Dendritic cell treated with granulocyte-macrophage colony-stimulating factor and Interleukin-4, amounts not matched to agents 40 ng/mL and 50 ng/mL, for 4 days (primary cell): ENCODE measurements around the gene GJB6.
"Not testable (repeated sequence)": the region's sequence is repeated elsewhere in the genome, so short reads cannot be mapped to it uniquely, and the experiment has no call there.

ENCODE experiments used
- H3K27ac Mint-ChIP-seq: one replicate; pipeline ENCODE4 v1.8.0; 2022; ENCODE audit warnings: mild to moderate bottlenecking, mixed read lengths
- H3K27me3 Mint-ChIP-seq: one replicate; pipeline ENCODE4 v1.8.0; 2022; ENCODE audit warnings: mild to moderate bottlenecking, mixed read lengths
- H3K36me3 Mint-ChIP-seq: one replicate; pipeline ENCODE4 v1.8.0; 2022; ENCODE audit warnings: low read depth, mixed read lengths
- H3K4me1 Mint-ChIP-seq: one replicate; pipeline ENCODE4 v1.8.0; 2022; ENCODE audit warnings: low read depth, mixed read lengths
- H3K4me3 Mint-ChIP-seq: one replicate; pipeline ENCODE4 v1.8.0; 2022; ENCODE audit warnings: mild to moderate bottlenecking, moderate library complexity, mixed read lengths
- H3K9me3 Mint-ChIP-seq: one replicate; pipeline ENCODE4 v1.8.0; 2022; ENCODE audit warnings: mixed read lengths
- intact Hi-C: fragments of 100-400 bp; cut with micrococcal nuclease; formaldehyde crosslinking; loops from one replicate; pipeline ENCODE4 v1.15.0; 2022

GJB6 gene

DNA sequence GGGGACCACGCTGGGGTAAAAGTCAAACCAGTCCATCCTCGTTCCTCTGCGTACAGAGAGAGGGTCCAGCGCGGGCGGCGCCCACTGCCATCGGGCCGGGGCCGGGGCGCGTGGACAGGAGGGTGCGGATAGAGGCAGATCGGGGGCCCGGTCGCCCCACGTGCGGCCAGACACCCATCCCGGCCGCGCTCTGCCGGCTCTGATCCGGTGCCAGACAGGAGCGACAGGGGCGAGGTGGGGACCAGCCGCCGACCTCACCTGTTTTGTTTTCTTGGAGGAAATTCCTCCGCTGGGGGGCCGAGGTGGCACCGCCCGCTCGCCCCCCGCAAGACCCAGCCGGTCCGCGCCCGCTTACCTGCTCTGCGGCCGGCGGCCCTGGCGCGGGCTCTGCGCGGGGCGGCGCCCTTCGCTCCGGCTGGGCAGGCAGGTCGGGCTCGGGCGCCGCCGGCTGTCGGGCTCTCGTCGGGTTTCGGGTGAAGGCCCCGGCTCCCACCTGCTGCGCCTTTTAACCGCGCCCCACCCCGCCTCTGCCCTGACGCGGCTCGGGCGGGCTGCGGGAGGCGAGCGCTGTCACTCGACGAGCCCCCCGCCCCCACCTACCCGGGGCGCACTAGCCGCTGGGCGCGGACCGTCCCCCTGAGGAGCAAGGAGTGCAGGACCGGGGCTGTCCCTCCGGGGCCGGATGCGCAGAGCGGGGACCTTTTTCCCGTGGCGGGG, at the start of gene GJB6:
TSS of gene GJB6 (minus strand) at position 481 of the 717 bp plus-strand sequence. CDS start 8,839 bp downstream, outside the sequence.
- no peaks in the 10 kb centered on the region for H3K9me3 Mint-ChIP-seq
- peak within 1 kb of the TSS; percentile 49 for H3K4me3 Mint-ChIP-seq
- H3K27ac Mint-ChIP-seq: no peak within 1 kb of the TSS
- no peaks in the 10 kb centered on the region for H3K36me3 Mint-ChIP-seq
- peaks cover 53% of the 10 kb centered on the region for H3K27me3 Mint-ChIP-seq
- peaks cover 10% of the 10 kb centered on the region for H3K4me1 Mint-ChIP-seq
- intact Hi-C loops: no loop called here

DNA sequence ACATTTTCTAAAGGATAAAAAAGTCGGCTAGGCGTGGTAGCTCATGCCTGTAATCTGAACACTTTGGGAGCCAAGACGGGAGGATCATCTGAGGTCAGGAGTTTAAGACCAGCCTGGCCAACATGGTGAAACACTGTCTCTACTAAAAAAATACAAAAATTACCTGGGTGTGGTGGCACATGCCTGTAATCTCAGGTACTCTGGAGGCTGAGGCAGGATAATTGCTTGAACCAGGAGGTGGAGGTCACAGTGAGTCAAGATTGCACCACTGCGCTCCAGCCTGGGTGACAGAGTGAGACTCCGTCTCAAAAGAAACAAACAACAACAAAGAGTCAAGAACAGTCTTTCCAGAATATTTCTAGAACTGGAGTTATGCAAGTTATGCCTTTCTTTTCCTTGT, 44.8 kb upstream of the GJB6 start:
- H3K4me3 Mint-ChIP-seq, H3K9me3 Mint-ChIP-seq, intact Hi-C loops: not testable (repeated sequence)

DNA sequence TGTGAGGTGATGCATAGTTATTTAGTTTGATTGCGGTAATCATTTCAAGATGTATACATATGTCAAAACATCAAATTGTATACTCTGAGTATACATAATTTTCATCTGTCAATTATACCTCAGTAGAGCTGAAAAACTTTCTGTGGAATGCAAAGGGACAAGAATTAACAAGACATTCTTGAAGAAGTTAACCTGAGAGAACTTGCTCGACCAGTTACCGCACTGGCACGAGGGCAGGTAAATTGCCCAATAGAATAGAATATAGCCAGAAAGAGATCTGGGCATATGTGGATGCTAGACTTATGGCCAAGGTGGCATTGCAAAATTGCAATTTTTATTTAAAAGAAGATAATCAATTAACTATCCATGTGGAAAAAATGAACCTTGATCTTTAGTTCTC, 42.3 kb upstream of the GJB6 start:
- Mint-ChIP-seq H3K36me3 (no peaks in the 10 kb centered on the region), H3K4me3 (no peak overlapping the region), H3K27ac (no peak overlapping the region), H3K9me3 (no peaks in the 10 kb centered on the region), H3K27me3 (peaks cover 16% of the 10 kb centered on the region), H3K4me1 (no peaks in the 10 kb centered on the region)
- intact Hi-C loops: no loop called here

More for the DNA sequence above, 44.8 kb upstream of the GJB6 start:
- not testable (repeated sequence) for H3K4me1 Mint-ChIP-seq, H3K27ac Mint-ChIP-seq, H3K36me3 Mint-ChIP-seq
- peaks cover 13% of the 10 kb centered on the region for H3K27me3 Mint-ChIP-seq

DNA sequence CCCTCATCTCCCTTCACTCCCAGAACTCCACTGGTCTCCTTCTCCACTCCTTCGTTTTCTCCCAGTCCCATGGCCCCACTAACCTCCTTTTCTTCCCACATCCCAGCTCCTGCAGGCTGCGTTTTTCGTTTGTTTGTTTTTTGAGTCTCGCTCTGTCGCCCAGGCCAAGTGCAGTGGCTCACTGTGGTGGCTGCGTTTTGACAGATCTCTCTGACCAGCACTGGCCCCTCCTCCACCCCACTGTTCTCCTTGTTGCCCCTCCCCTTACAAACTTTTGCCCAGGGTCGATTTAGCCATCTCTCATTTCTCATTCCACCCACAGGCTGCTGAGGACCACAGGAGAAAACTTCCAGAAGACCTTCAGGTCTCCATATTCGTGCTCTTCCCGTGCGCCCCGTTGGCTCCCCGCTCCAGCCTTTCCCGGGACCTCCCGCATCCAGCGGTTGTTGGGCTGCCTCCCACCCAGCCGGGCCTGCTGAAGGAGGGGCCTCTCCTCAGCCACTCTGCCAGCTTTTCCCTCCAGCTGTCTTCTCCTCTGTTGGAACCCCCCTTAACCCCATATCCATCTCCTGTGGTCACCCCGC, 40.6 kb upstream of the GJB6 start:
- intact Hi-C loops: no loop called here
- Mint-ChIP-seq H3K9me3 (no peaks in the 10 kb centered on the region), H3K4me3 (no peak overlapping the region)

DNA sequence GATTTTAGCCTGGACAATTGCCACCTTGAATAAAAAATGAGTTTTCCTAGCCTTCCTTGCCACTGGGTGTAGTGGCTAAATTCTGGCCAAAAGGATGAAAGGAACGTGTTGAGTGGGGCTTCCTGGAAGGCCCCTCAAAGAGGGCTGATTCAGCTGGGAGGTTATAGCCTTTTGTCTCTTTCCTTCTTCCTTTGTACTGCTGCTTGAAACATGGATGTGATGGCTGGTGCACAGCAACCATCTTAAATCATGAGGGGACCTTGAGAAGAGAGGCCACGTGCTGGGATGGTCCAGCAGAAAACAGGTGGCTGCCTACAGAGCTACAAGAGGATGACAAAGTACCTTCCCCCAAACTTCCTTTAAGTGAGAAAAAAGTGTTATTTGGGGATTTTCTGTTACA, 40.0 kb upstream of the GJB6 start:
- intact Hi-C loops: no loop called here
- Mint-ChIP-seq H3K27me3 (peaks cover 16% of the 10 kb centered on the region), H3K4me3 (no peak overlapping the region), H3K4me1 (no peaks in the 10 kb centered on the region), H3K36me3 (no peaks in the 10 kb centered on the region), H3K9me3 (no peaks in the 10 kb centered on the region), H3K27ac (no peak overlapping the region)

More for the DNA sequence above, 40.6 kb upstream of the GJB6 start:
- Mint-ChIP-seq H3K27me3 (peaks cover 16% of the 10 kb centered on the region), H3K27ac (no peak overlapping the region), H3K4me1 (no peaks in the 10 kb centered on the region), H3K36me3 (no peaks in the 10 kb centered on the region)

DNA sequence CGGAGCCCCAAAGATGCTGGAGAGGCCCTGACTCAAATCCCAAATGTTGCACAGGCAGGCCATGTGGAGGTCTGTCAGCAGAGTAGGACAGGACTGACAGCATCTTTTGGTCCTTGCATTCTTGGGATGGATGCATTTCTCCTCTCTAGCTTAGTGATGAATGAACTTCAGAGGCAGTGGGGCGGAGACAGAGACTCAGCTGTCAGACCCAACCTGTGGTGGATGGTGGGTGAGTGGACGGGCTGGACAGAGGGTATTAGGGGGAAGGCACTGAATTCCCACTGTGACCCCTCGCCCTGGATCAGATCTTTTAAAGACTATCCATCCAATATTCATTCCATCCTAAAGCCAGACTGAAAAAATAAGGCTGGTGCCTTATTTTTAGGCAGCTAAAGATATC, 39.3 kb upstream of the GJB6 start:
- Mint-ChIP-seq H3K27me3 (peaks cover 16% of the 10 kb centered on the region), H3K4me1 (no peaks in the 10 kb centered on the region), H3K9me3 (no peaks in the 10 kb centered on the region), H3K4me3 (no peak overlapping the region), H3K27ac (no peak overlapping the region), H3K36me3 (no peaks in the 10 kb centered on the region)
- intact Hi-C loops: no loop called here

DNA sequence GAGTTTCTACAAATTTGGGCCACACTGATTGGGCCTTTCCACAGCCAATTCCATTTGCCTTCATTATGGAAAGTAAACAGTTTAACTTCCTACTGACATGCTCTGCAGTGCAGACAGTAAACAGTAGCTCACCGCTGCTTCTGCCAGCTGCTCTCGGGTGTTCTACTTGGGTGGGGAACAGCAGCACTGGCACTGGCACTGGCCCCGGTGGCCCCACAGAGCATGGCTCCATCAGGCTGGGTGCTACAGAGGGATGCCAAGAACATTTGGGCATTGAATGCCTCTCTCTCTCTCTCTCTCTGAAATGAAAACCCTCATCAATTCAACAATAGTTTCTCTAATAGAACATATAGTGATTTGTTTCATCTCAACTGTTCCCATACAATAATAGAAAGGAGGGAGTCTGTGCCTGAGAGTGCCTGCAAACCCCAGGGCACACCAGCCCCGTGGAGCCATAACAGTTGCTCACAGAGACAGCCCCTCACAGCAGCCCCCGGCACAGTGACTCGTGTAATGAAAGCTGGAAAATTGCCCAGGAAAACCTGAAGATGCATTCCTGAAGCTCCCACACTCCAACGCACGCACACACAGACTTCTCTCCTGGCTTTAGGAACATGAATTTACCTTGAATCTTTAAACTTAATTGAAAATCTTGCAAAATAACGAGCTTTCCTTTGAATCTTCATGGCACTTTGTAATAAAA, 38.2 kb upstream of the GJB6 start:
- intact Hi-C loops: no loop called here
- Mint-ChIP-seq H3K4me1 (no peaks in the 10 kb centered on the region), H3K27me3 (peaks cover 16% of the 10 kb centered on the region), H3K4me3 (no peak overlapping the region), H3K27ac (no peak overlapping the region), H3K36me3 (no peaks in the 10 kb centered on the region), H3K9me3 (no peaks in the 10 kb centered on the region)

DNA sequence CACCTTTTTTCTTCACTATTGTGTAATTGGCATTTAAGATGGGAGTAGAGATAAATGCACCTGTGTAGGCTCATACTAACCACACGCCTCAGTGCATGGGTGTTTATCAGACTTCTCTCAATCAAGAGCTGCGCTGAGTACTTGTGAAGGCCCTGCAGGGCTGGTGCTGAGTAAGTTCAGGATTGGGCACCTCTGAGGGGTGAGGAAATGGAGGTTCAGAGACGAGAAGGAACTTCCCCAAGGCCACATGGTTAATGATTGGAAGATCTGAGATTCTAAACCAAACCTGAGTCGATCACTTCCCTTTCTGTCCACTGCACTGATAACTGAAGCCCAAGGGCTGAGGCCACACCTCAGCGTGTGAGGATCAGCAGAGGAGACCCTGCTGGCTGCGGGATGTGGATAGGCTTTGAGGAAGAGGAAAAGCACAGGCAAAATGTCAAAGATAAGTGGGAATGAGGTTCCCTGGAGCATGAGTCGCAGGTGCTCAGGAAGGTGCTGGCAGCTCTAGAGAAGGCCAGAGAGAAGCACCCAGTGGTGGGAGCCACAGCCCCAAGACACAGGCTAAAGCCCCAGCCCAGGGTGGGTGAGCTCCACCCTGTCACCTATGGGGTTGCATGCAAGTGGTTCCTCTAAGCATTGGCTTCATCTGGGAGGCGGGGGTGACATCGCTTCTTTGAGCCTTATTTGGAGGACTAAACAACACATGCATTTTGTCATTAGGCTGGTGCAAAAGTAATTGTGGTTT, 32.3 kb upstream of the GJB6 start:
- Mint-ChIP-seq H3K27me3 (peaks cover 2% of the 10 kb centered on the region), H3K36me3 (no peaks in the 10 kb centered on the region), H3K4me1 (no peaks in the 10 kb centered on the region), H3K4me3 (no peak overlapping the region), H3K27ac (no peak overlapping the region), H3K9me3 (no peaks in the 10 kb centered on the region)
- intact Hi-C loops: no loop called here

DNA sequence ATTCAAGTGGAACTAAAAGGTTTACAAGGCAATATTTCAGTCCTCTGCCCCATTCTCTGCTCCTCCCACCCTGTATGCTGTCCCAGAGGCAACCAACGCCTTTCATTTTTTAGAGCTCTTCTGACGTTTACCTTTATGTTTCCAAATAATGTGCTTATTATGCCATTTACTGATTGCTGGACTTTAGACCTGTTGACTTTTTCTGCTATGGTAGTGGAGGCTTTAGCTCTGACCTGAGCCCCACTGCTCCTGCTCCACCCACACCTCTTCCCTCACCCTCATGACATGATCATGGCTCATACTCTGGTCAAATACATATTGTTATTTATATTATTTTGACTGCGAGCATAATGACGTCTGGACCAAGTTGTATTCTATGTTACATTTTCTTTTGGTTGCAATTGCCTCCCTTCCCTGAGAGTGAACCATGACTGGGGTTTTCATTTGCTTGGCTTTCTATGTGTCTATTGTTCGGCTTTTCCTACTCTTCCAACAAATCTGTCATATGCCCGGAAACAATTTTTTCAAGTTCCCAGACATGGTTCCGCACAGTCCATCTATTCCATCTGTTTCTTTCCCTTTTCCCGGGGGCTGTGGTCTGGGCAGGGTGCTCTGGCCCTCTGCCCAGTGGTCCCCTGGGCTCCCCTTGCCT, 31.4 kb upstream of the GJB6 start:
- no peaks in the 10 kb centered on the region for H3K4me1 Mint-ChIP-seq
- peaks cover 2% of the 10 kb centered on the region for H3K27me3 Mint-ChIP-seq
- H3K9me3 Mint-ChIP-seq: no peaks in the 10 kb centered on the region
- intact Hi-C loops: no loop called here
- H3K27ac Mint-ChIP-seq: no peak overlapping the region
- no peak overlapping the region for H3K4me3 Mint-ChIP-seq
- H3K36me3 Mint-ChIP-seq: no peaks in the 10 kb centered on the region

DNA sequence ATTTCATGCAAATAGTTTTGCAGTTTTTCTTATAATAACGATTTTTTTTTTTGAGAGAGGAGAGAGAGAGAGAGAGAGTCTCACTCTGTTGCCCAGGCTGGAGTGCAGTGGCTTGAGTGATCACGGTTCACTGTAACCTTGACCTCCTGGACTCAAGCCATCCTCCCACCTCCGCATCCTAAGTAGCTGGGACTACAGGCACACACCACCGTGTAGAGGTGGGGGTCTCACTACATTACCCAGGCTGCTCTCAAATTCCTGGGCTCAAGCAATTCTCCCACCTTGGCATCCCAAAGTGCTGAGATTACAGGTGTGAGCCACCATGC, 26.8 kb upstream of the GJB6 start:
- Mint-ChIP-seq H3K9me3 (no peaks in the 10 kb centered on the region), H3K4me1 (no peaks in the 10 kb centered on the region), H3K4me3 (no peak overlapping the region), H3K27ac (no peak overlapping the region), H3K36me3 (no peaks in the 10 kb centered on the region), H3K27me3 (peaks cover 5% of the 10 kb centered on the region)
- intact Hi-C loops: no loop called here

DNA sequence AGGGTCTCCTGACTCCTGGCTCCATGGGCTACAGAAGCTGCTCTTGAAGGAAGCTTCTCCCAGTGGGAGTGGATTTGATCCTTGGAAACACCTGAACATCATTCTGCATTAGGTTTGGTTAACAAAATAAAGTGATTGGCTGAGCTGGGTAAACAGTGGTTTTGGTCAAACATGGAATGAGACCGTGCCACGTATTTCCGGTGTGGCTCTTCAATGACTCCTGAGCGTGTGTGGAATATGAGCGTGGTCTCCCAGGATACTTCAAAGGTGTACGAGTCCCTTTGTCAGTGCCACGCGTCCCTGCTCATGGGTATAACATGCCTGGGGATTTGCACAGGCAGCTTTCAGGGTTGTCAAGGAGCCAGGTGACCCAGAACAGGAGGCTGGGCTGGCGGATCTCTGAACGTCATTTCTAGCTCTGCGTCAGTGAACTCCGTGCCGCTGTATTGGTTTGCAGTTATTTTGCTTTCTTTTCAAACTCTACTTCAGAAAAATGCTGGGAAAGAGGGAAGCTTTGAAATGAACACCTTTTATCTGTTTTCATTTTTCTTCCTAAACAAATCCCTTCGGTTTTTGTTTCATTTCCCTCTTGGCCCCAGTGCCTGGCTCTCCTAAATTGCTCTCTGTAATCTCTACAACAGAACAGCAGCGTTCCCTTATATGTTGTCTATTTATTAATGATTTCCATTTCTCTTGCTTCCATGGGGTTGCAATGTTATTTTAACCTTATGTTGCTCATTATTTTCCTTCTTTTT, 26.3 kb upstream of the GJB6 start:
- peaks cover 5% of the 10 kb centered on the region for H3K27me3 Mint-ChIP-seq
- no peaks in the 10 kb centered on the region for H3K4me1 Mint-ChIP-seq
- H3K4me3 Mint-ChIP-seq: no peak overlapping the region
- intact Hi-C loops: no loop called here
- H3K9me3 Mint-ChIP-seq: no peaks in the 10 kb centered on the region
- no peaks in the 10 kb centered on the region for H3K36me3 Mint-ChIP-seq
- H3K27ac Mint-ChIP-seq: no peak overlapping the region

DNA sequence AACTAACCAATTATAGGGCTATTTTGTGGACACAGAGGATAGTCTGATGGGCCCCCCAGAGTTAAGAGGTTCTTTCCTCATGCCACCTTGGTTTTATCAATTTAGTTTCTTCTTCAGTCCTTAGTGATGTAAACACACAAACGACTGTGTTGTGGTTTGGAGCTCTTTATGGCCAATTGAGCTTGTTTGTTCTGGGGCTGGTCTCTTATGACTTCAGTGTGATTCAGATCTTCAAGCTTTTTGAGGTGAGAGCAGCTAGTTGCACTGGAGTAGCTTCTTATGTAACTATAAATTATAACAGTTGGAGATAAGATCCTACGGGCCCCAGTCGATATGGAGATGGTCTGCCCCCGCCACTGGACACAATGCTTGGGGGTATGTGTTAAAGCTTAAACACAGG, 22.0 kb upstream of the GJB6 start:
- H3K27ac Mint-ChIP-seq: no peak overlapping the region
- peaks cover 6% of the 10 kb centered on the region for H3K27me3 Mint-ChIP-seq
- no peaks in the 10 kb centered on the region for H3K9me3 Mint-ChIP-seq

DNA sequence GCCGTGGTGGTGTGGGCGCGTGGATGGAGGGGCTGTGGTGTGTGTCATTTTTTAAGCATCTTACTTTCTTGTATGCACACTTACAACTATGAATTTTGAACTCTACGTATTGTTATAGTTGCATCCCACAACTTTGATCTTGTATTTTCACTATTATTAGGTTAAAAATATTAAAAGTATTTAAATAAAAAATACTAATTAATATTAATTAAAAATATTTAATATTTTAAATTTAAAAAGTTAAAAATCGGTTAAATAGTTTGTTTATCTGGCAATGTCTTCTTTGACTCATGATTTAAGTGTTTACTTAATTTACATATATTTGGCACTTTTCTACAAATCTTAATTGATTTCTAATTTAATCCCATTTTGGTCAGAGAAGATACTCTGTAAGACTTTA, 17.8 kb upstream of the GJB6 start:
- intact Hi-C loops: no loop called here

More for the DNA sequence above, 22.0 kb upstream of the GJB6 start:
- intact Hi-C loops: no loop called here
- Mint-ChIP-seq H3K4me1 (no peaks in the 10 kb centered on the region), H3K4me3 (no peak overlapping the region), H3K36me3 (no peaks in the 10 kb centered on the region)

More for the DNA sequence above, 17.8 kb upstream of the GJB6 start:
- H3K4me3 Mint-ChIP-seq: no peak overlapping the region
- H3K27me3 Mint-ChIP-seq: peaks cover 2% of the 10 kb centered on the region
- H3K9me3 Mint-ChIP-seq: no peaks in the 10 kb centered on the region
- H3K27ac Mint-ChIP-seq: no peak overlapping the region
- H3K4me1 Mint-ChIP-seq: no peaks in the 10 kb centered on the region
- H3K36me3 Mint-ChIP-seq: no peaks in the 10 kb centered on the region
